Omental fat pad (tissue), 4 donors: ENCODE measurements around the gene ZNF8. TPM values are rescaled to one million over a fixed set of nuclear protein-coding genes. Genes with fewer than 3 reads are reported as not detected.

Source experiments
- ATAC-seq: fragments of 150-250 bp; one replicate; pipeline ENCODE4 v1.9.1; 2016; ENCODE audit warnings: mild to moderate bottlenecking, moderate library complexity; ENCODE audit not compliant: low FRiP score
- DNase-seq: peaks from one replicate; pipeline ENCODE4 v3.0.0-alpha.2; 2019; ENCODE audit warnings: low spot score
- small RNA-seq: library from RNA; depleted of rRNA; stranded (forward); fragments of <200 nt; gene quantifications from one replicate; pipeline ENCODE3, GENCODE V24; 2016
- total RNA-seq, 4 donors: library from RNA; depleted of rRNA; stranded (reverse); fragments of >200 nt; gene quantifications; one replicate each; pipeline ENCODE4 v1.1.0, GENCODE V29; 2016
- TF ChIP-seq, protein P1 (sequence below), 3 donors: fragments of 450-650 bp; IDR thresholded peaks; one replicate each; pipeline ENCODE4 v1.5.1; 2016 to 2017; ENCODE audit warnings: antibody characterized with exemption in 3 of 3, mild to moderate bottlenecking in 3 of 3, moderate library complexity in 2 of 3

ZNF8 gene
- total RNA-seq, 4 donors from 2014 or later, result 4.6 to 9.3 (median 5.9) TPM

DNA sequence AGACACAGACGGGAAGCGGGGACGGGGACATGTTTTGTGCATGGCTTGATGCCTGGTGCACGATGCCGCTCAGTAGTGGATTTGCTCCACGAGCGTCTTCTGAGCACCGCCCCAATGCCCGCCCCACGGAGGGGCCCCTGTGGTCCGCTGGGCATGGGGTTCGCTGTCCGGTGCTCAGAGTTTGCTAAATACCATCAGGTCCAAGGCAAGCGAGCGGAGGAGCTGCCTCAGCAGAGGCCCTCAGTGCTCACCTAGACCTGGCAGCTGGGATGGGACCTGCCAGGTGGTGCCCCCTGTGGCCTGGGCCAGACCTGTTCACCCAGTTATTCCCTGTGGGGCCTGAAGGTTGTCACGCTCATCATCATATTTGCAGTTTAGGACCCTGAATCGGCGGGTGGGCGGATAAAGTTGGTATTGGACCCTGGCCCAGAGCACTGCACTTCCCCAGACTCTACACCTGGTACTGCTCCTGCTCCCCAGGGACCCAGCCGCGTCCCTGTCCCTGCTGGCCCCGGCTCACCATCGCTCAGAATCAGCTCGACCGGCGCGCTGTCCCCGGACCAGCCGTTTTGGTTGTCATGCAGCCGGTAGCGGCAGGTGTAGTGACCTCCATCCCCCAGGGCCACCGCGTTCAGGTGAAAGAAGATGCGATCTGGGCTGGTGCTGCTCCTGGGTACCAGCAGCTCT is 72.3 kb downstream of the ZNF8 start:
- ATAC-seq, result no peak
- no peak for DNase-seq
- TF ChIP-seq, protein P1, sequence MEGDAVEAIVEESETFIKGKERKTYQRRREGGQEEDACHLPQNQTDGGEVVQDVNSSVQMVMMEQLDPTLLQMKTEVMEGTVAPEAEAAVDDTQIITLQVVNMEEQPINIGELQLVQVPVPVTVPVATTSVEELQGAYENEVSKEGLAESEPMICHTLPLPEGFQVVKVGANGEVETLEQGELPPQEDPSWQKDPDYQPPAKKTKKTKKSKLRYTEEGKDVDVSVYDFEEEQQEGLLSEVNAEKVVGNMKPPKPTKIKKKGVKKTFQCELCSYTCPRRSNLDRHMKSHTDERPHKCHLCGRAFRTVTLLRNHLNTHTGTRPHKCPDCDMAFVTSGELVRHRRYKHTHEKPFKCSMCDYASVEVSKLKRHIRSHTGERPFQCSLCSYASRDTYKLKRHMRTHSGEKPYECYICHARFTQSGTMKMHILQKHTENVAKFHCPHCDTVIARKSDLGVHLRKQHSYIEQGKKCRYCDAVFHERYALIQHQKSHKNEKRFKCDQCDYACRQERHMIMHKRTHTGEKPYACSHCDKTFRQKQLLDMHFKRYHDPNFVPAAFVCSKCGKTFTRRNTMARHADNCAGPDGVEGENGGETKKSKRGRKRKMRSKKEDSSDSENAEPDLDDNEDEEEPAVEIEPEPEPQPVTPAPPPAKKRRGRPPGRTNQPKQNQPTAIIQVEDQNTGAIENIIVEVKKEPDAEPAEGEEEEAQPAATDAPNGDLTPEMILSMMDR (IDR thresholded peaks at IDR 0.05), result no peak

GRCh38 chr19:58351558-58351878 is 72.8 kb downstream of the ZNF8 start:
- DNase-seq (no peak), ATAC-seq (no peak)
- TF ChIP-seq, protein P1 (IDR thresholded peaks at IDR 0.05), result no peak

GRCh38 chr19:58351990-58352755 is 73.4 kb downstream of the ZNF8 start:
- ATAC-seq, result no peak
- DNase-seq, result no peak
- TF ChIP-seq, protein P1 (IDR thresholded peaks at IDR 0.05), result no peak

Small RNA genes lying within 50 kb of the gene (small RNA-seq; reads per million reads assigned to genes)
- gene MIR6806, result not detected

Other genes with a start within 250 kb of the ZNF8 start
- gene ZSCAN1, start 244.9 kb upstream of the ZNF8 start, total RNA-seq, result not detected
- 10 to 100 TPM in 1 of 4 donors, 1 to 10 TPM in 3; 1.2 to 10.9 (median 4.3) TPM for gene ZNF135, start 219.7 kb upstream of the ZNF8 start, total RNA-seq
- gene ZSCAN18, start 180.7 kb upstream of the ZNF8 start, total RNA-seq, result 10 to 100 TPM; 28.8 to 66.2 (median 36.4) TPM
- gene ZNF329, start 128.2 kb upstream of the ZNF8 start, total RNA-seq, result 1 to 10 TPM; 5.1 to 8.5 (median 7.4) TPM
- gene ZNF274, start 95.9 kb upstream of the ZNF8 start, total RNA-seq, result 10 to 100 TPM; 16.5 to 30.4 (median 21.7) TPM
- 10 to 100 TPM; 21.2 to 31.2 (median 28.4) TPM for gene ZNF544, start 50.0 kb upstream of the ZNF8 start, total RNA-seq
- gene ERVK3-1, start 26.4 kb downstream of the ZNF8 start, total RNA-seq, result 10 to 100 TPM; 39.5 to 85.1 (median 59.2) TPM
- 1 to 10 TPM; 2.0 to 3.7 (median 2.8) TPM for gene ZSCAN22, start 48.0 kb downstream of the ZNF8 start, total RNA-seq
- gene A1BG, start 74.5 kb downstream of the ZNF8 start, total RNA-seq, result 10 to 100 TPM in 3 of 4 donors, 1 to 10 TPM in 1; 8.7 to 18.4 (median 16.4) TPM
- 1 to 10 TPM in 3 of 4 donors, under 1 TPM in 1; 0.74 to 2.4 (median 1.3) TPM for gene ZNF497, start 83.8 kb downstream of the ZNF8 start, total RNA-seq
- 1 to 10 TPM in 3 of 4 donors, under 1 TPM in 1; 0.48 to 4.4 (median 2.1) TPM for gene ZNF837, start 102.1 kb downstream of the ZNF8 start, total RNA-seq
- gene RPS5, start 108.3 kb downstream of the ZNF8 start, total RNA-seq, result 1,000 to 10,000 TPM; 1,379 to 1,993 (median 1,504) TPM
- gene RNF225, start 116.7 kb downstream of the ZNF8 start, total RNA-seq, result not detected
- 10 to 100 TPM in 2 of 4 donors, 1 to 10 TPM in 2; 7.9 to 34.1 (median 9.2) TPM for gene ZNF584, start 129.7 kb downstream of the ZNF8 start, total RNA-seq
- 1 to 10 TPM; 4.0 to 8.2 (median 4.6) TPM for gene ZNF132, start 161.2 kb downstream of the ZNF8 start, total RNA-seq
- 1 to 10 TPM; 3.8 to 8.5 (median 6.0) TPM for gene ZNF324B, start 172.7 kb downstream of the ZNF8 start, total RNA-seq
- gene ZNF324, start 188.1 kb downstream of the ZNF8 start, total RNA-seq, result 10 to 100 TPM in 3 of 4 donors, 1 to 10 TPM in 1; 7.3 to 23.3 (median 15.8) TPM
- 10 to 100 TPM in 1 of 4 donors, 1 to 10 TPM in 3; 6.6 to 10.4 (median 8.0) TPM for gene ZNF446, start 197.4 kb downstream of the ZNF8 start, total RNA-seq
- 1 to 10 TPM; 4.5 to 8.5 (median 5.6) TPM for gene SLC27A5, start 233.0 kb downstream of the ZNF8 start, total RNA-seq
- gene ZBTB45, start 240.9 kb downstream of the ZNF8 start, total RNA-seq, result 10 to 100 TPM in 1 of 4 donors, 1 to 10 TPM in 3; 4.6 to 10.2 (median 8.4) TPM